AG10803 (cell line): ENCODE results near the gene PCSK7.

Source experiments
- DNase-seq: peaks from one replicate; pipeline ENCODE4 v3.0.0; 2010; ENCODE audit warnings: low read depth
- H3K4me3 ChIP-seq: 2 replicates; pipeline ENCODE4 v1.5.1; 2011; ENCODE audit warnings: mild to moderate bottlenecking, low read length, control low read depth
- CTCF ChIP-seq: conservative IDR thresholded peaks from 2 replicates; pipeline ENCODE4 v1.5.1; 2011; ENCODE audit warnings: mild to moderate bottlenecking, low read length, control low read depth, inconsistent platforms

The PCSK7 gene

GRCh38 chr11:117182551-117182935, 49.3 kb downstream of the PCSK7 start:
- no peak overlapping the region for H3K4me3 ChIP-seq
- no peak for DNase-seq
- no peak for TF ChIP-seq CTCF

- no peak for TF ChIP-seq CTCF
- no peak overlapping the region for H3K4me3 ChIP-seq
- no peak for DNase-seq
These were observed 50.0 kb downstream of the PCSK7 start for GRCh38 chr11:117181586-117182550.

GRCh38 chr11:117180661-117181585, 51.0 kb downstream of the PCSK7 start:
- H3K4me3 ChIP-seq: no peak overlapping the region
- DNase-seq: peak; percentile 78
- TF ChIP-seq CTCF: peak; percentile 82

- DNase-seq: peak; percentile 24
- peak overlapping the region; percentile 86 for H3K4me3 ChIP-seq
- no peak for TF ChIP-seq CTCF
These were observed 51.9 kb downstream of the PCSK7 start for GRCh38 chr11:117180020-117180419.

- no peak for TF ChIP-seq CTCF
- peak; percentile 57 for DNase-seq
- H3K4me3 ChIP-seq: peak overlapping the region; percentile 86
These were observed 52.5 kb downstream of the PCSK7 start for GRCh38 chr11:117179048-117179999.
